HepG2 (cell line): ENCODE data around the gene PIP5K1A. TPM values are rescaled to one million over a fixed set of nuclear protein-coding genes. Genes with fewer than 3 reads are reported as not detected.

Experiments used
- polyA plus RNA-seq, 8 experiments: library from polyadenylated mRNA; depleted of rRNA in 3 of 8; stranded (reverse) in 7 of 8; unstranded in 1 of 8; fragments of >200 nt; fragmentation: Illumina TruSeq in 4 of 8; extraction: Trizol in 4 of 8; gene quantifications; 2 replicates each; pipeline versions ENCODE4 v1.2.1 to v1.2.3, GENCODE V29; 2011 to 2016; ENCODE audit warnings: low read depth in 4 of 8, missing spikeins in 1 of 8, mixed read lengths in 1 of 8; ENCODE audit not compliant: insufficient read depth in 1 of 8
- total RNA-seq, 5 experiments: library from RNA; depleted of rRNA; stranded (reverse); fragments of >200 nt; fragmentation: Illumina TruSeq; extraction: Trizol; gene quantifications; 2 replicates each; pipeline ENCODE4 v1.2.3, GENCODE V29; 2016; ENCODE audit warnings: low read depth in 1 of 5

The PIP5K1A gene
- total and polyA plus RNA-seq, 2 of the 13 experiments (the other 11 are each of a cell fraction or from before 2014, with no cell fraction given) = 45.3 to 65.1 TPM

Other genes with a start within 250 kb of the PIP5K1A start
- gene CERS2, start 223.7 kb upstream of the PIP5K1A start, total RNA-seq (2016; rRNA removed; fragmentation: Illumina TruSeq; extraction: Trizol) = 188 and 298 TPM in 2 replicates
- gene CERS2, start 223.7 kb upstream of the PIP5K1A start, polyA plus RNA-seq (2011; rRNA removed) = 269 and 315 TPM in 2 replicates
- 23.9 and 29.9 TPM in 2 replicates for gene ANXA9, start 216.3 kb upstream of the PIP5K1A start, total RNA-seq (2016; rRNA removed; fragmentation: Illumina TruSeq; extraction: Trizol)
- 13.3 and 14.3 TPM in 2 replicates for gene ANXA9, start 216.3 kb upstream of the PIP5K1A start, polyA plus RNA-seq (2011; rRNA removed)
- gene MINDY1, start 191.7 kb upstream of the PIP5K1A start, total RNA-seq (2016; rRNA removed; fragmentation: Illumina TruSeq; extraction: Trizol) = 9.2 and 11.1 TPM in 2 replicates
- gene MINDY1, start 191.7 kb upstream of the PIP5K1A start, polyA plus RNA-seq (2011; rRNA removed) = 15.0 and 18.0 TPM in 2 replicates
- 19.0 and 26.2 TPM in 2 replicates for gene PRUNE1, start 190.1 kb upstream of the PIP5K1A start, total RNA-seq (2016; rRNA removed; fragmentation: Illumina TruSeq; extraction: Trizol)
- 24.4 and 31.9 TPM in 2 replicates for gene PRUNE1, start 190.1 kb upstream of the PIP5K1A start, polyA plus RNA-seq (2011; rRNA removed)
- 0.20 and 0.40 TPM in 2 replicates for gene BNIPL, start 162.0 kb upstream of the PIP5K1A start, total RNA-seq (2016; rRNA removed; fragmentation: Illumina TruSeq; extraction: Trizol)
- 0.84 and 1.1 TPM in 2 replicates for gene BNIPL, start 162.0 kb upstream of the PIP5K1A start, polyA plus RNA-seq (2011; rRNA removed)
- gene C1orf56, start 150.8 kb upstream of the PIP5K1A start, total RNA-seq (2016; rRNA removed; fragmentation: Illumina TruSeq; extraction: Trizol) = 0.74 and 1.5 TPM in 2 replicates
- 3.2 TPM in 2 replicates for gene C1orf56, start 150.8 kb upstream of the PIP5K1A start, polyA plus RNA-seq (2011; rRNA removed)
- gene CDC42SE1, start 138.9 kb upstream of the PIP5K1A start, total RNA-seq (2016; rRNA removed; fragmentation: Illumina TruSeq; extraction: Trizol) = 17.6 and 18.8 TPM in 2 replicates
- 17.9 and 20.5 TPM in 2 replicates for gene CDC42SE1, start 138.9 kb upstream of the PIP5K1A start, polyA plus RNA-seq (2011; rRNA removed)
- gene MLLT11, start 138.2 kb upstream of the PIP5K1A start, total RNA-seq (2016; rRNA removed; fragmentation: Illumina TruSeq; extraction: Trizol) = 0.17 and 0.22 TPM in 2 replicates
- gene MLLT11, start 138.2 kb upstream of the PIP5K1A start, polyA plus RNA-seq (2011; rRNA removed) = 0.14 and 0.21 TPM in 2 replicates
- gene GABPB2, start 127.8 kb upstream of the PIP5K1A start, total RNA-seq (2016; rRNA removed; fragmentation: Illumina TruSeq; extraction: Trizol) = not detected in 2 replicates
- 0.09 TPM in 1 of 2 replicates, not detected in the other for gene GABPB2, start 127.8 kb upstream of the PIP5K1A start, polyA plus RNA-seq (2011; rRNA removed)
- 0.80 and 1.4 TPM in 2 replicates for gene SEMA6C, start 51.9 kb upstream of the PIP5K1A start, total RNA-seq (2016; rRNA removed; fragmentation: Illumina TruSeq; extraction: Trizol)
- 2.9 and 4.2 TPM in 2 replicates for gene SEMA6C, start 51.9 kb upstream of the PIP5K1A start, polyA plus RNA-seq (2011; rRNA removed)
- not detected in 2 replicates for gene TNFAIP8L2, start 41.9 kb upstream of the PIP5K1A start, total RNA-seq (2016; rRNA removed; fragmentation: Illumina TruSeq; extraction: Trizol)
- gene TNFAIP8L2, start 41.9 kb upstream of the PIP5K1A start, polyA plus RNA-seq (2011; rRNA removed) = not detected in 2 replicates
- gene LYSMD1, start 32.6 kb upstream of the PIP5K1A start, total RNA-seq (2016; rRNA removed; fragmentation: Illumina TruSeq; extraction: Trizol) = 3.8 TPM in 2 replicates
- 4.6 and 4.8 TPM in 2 replicates for gene LYSMD1, start 32.6 kb upstream of the PIP5K1A start, polyA plus RNA-seq (2011; rRNA removed)
- gene SCNM1, start 32.4 kb upstream of the PIP5K1A start, total RNA-seq (2016; rRNA removed; fragmentation: Illumina TruSeq; extraction: Trizol) = 31.5 and 32.5 TPM in 2 replicates
- gene SCNM1, start 32.4 kb upstream of the PIP5K1A start, polyA plus RNA-seq (2011; rRNA removed) = 16.3 and 17.5 TPM in 2 replicates
- gene TMOD4, start 22.6 kb upstream of the PIP5K1A start, total RNA-seq (2016; rRNA removed; fragmentation: Illumina TruSeq; extraction: Trizol) = not detected in 2 replicates
- 0.61 and 0.66 TPM in 2 replicates for gene TMOD4, start 22.6 kb upstream of the PIP5K1A start, polyA plus RNA-seq (2011; rRNA removed)
- 34.5 TPM in 2 replicates for gene VPS72, start 8.4 kb upstream of the PIP5K1A start, total RNA-seq (2016; rRNA removed; fragmentation: Illumina TruSeq; extraction: Trizol)
- 33.7 and 39.1 TPM in 2 replicates for gene VPS72, start 8.4 kb upstream of the PIP5K1A start, polyA plus RNA-seq (2011; rRNA removed)
- gene PSMD4, start 56.2 kb downstream of the PIP5K1A start, total RNA-seq (2016; rRNA removed; fragmentation: Illumina TruSeq; extraction: Trizol) = 243 and 320 TPM in 2 replicates
- 174 and 194 TPM in 2 replicates for gene PSMD4, start 56.2 kb downstream of the PIP5K1A start, polyA plus RNA-seq (2011; rRNA removed)
- 14.1 and 15.0 TPM in 2 replicates for gene ZNF687, start 83.7 kb downstream of the PIP5K1A start, total RNA-seq (2016; rRNA removed; fragmentation: Illumina TruSeq; extraction: Trizol)
- gene ZNF687, start 83.7 kb downstream of the PIP5K1A start, polyA plus RNA-seq (2011; rRNA removed) = 16.5 and 24.5 TPM in 2 replicates
- 18.6 and 19.5 TPM in 2 replicates for gene PI4KB, start 128.9 kb downstream of the PIP5K1A start, total RNA-seq (2016; rRNA removed; fragmentation: Illumina TruSeq; extraction: Trizol)
- gene PI4KB, start 128.9 kb downstream of the PIP5K1A start, polyA plus RNA-seq (2011; rRNA removed) = 29.3 and 32.6 TPM in 2 replicates
- 32.0 and 36.2 TPM in 2 replicates for gene RFX5, start 148.7 kb downstream of the PIP5K1A start, total RNA-seq (2016; rRNA removed; fragmentation: Illumina TruSeq; extraction: Trizol)
- 17.9 and 20.3 TPM in 2 replicates for gene RFX5, start 148.7 kb downstream of the PIP5K1A start, polyA plus RNA-seq (2011; rRNA removed)
- 29.0 and 30.2 TPM in 2 replicates for gene SELENBP1, start 174.2 kb downstream of the PIP5K1A start, total RNA-seq (2016; rRNA removed; fragmentation: Illumina TruSeq; extraction: Trizol)
- 27.8 and 29.3 TPM in 2 replicates for gene SELENBP1, start 174.2 kb downstream of the PIP5K1A start, polyA plus RNA-seq (2011; rRNA removed)
- 336 and 414 TPM in 2 replicates for gene PSMB4, start 201.0 kb downstream of the PIP5K1A start, total RNA-seq (2016; rRNA removed; fragmentation: Illumina TruSeq; extraction: Trizol)
- 364 and 383 TPM in 2 replicates for gene PSMB4, start 201.0 kb downstream of the PIP5K1A start, polyA plus RNA-seq (2011; rRNA removed)